GM19438 (cell line): ENCODE measurements around the gene MEGF8.
A peak's percentile ranks its signal among the peaks of the same experiment; 100 is the strongest.

ENCODE experiments used
- ATAC-seq: cut with Tn5 transposase; IDR thresholded peaks from one replicate; pipeline ENCODE4 v1.9.1; 2021; ENCODE audit warnings: low read depth; ENCODE audit not compliant: unreplicated experiment

Gene MEGF8, protein sequence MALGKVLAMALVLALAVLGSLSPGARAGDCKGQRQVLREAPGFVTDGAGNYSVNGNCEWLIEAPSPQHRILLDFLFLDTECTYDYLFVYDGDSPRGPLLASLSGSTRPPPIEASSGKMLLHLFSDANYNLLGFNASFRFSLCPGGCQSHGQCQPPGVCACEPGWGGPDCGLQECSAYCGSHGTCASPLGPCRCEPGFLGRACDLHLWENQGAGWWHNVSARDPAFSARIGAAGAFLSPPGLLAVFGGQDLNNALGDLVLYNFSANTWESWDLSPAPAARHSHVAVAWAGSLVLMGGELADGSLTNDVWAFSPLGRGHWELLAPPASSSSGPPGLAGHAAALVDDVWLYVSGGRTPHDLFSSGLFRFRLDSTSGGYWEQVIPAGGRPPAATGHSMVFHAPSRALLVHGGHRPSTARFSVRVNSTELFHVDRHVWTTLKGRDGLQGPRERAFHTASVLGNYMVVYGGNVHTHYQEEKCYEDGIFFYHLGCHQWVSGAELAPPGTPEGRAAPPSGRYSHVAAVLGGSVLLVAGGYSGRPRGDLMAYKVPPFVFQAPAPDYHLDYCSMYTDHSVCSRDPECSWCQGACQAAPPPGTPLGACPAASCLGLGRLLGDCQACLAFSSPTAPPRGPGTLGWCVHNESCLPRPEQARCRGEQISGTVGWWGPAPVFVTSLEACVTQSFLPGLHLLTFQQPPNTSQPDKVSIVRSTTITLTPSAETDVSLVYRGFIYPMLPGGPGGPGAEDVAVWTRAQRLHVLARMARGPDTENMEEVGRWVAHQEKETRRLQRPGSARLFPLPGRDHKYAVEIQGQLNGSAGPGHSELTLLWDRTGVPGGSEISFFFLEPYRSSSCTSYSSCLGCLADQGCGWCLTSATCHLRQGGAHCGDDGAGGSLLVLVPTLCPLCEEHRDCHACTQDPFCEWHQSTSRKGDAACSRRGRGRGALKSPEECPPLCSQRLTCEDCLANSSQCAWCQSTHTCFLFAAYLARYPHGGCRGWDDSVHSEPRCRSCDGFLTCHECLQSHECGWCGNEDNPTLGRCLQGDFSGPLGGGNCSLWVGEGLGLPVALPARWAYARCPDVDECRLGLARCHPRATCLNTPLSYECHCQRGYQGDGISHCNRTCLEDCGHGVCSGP (N-terminal part only)

DNA sequence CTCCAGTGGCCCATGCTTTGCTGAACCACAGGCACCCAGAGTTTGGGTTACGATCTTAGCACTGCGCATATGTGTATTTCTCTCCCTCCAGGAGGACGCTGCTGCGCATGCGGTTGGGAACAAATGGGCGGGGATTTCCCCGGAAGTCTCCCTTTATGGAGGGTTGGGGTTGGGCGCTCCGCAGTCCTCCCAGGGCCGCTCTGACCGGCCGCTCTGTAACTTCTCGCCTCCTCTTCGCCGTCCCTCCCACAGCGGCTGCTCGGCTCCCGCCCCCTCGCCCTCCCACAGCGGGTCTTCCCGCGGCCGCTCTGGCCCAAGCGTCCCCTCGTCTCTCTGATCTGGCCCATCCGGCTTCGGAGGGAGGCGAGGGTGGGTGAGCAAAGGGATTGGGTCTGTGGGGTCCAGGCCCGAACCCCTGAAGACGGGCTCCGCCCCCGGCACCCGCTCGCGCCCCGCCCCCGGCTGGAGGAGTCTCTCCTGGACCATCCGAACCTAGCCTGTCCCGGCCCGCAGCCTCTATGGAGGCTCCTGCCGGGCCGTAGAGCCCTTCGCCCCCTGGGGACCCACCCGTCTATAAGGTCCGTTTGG lies at the start of gene MEGF8:
Gene MEGF8 (plus strand): TSS at position 328 of the 588 bp plus-strand sequence. CDS start 609 bp downstream, outside the sequence.
- ATAC-seq = peak; percentile 87

DNA sequence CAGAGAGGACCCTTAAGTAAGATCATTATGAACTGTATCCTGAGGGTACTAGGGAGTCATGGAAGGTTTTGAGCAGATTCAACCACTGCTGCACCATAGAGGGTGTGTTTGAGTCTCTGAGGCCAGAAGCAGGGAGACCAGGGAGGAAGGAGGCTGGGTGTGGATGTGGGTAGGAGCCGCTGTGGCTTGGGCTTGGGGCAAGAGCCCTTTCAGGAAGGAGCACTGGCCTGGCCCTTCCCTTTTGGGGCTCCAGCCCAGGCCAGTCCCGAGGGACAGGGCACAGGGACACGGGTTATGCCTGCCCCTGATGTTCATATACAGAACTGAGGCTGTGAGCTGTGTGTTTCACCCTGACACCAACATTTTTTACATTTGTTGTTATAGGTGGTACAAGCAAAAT lies 49.2 kb upstream of the MEGF8 start:
- ATAC-seq = no peak

DNA sequence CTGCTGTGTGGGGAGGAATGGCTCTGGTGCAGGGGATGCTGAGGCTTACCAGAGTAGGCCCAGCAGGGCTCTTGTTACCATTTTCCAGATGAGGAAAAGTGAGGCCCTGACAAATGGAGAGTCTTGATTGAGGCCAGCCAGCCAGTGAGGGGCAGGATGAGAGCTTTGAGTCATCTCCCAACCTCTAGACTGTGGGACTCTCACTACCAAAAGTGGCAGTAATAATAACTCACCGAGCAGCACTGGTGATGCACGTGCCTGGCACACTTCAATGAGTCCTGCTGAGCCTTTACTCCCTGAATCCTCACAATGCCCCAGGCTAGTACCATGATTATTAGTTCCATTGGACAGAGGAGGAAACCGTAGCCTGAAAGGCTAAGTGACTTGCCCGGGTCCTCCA lies 48.6 kb upstream of the MEGF8 start:
- no peak for ATAC-seq

DNA sequence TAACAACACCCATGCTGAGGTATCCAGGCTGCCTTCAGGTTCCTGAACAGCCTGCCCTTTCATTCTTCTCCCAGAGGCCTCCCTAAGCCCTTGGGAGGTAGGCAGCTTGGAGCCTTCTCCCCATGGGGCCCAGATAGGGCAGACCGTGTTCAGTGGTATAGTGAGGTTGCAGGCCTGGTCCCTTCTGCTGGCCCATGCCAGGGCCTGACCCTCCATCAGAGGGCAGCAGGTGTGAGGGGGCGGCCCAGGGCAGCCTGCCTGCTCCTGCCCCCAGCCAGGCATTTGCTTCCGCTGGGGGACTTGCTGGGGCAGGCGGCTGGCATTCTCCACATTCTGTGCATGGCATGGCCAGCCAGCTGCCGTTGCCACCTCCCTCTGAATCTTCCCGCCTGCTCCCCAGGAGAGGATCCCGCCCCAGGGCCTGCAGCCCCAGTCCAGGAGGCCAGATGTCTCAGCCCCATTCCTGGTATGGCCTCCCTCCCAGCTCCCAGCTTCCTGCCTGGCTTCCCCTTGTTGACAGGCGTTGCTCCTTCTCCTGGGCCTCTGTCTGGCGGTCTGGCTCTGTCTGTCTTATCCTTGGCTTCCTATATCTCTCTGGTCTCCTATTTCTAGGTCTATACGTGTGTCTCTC lies 47.5 kb upstream of the MEGF8 start:
- no peak for ATAC-seq

DNA sequence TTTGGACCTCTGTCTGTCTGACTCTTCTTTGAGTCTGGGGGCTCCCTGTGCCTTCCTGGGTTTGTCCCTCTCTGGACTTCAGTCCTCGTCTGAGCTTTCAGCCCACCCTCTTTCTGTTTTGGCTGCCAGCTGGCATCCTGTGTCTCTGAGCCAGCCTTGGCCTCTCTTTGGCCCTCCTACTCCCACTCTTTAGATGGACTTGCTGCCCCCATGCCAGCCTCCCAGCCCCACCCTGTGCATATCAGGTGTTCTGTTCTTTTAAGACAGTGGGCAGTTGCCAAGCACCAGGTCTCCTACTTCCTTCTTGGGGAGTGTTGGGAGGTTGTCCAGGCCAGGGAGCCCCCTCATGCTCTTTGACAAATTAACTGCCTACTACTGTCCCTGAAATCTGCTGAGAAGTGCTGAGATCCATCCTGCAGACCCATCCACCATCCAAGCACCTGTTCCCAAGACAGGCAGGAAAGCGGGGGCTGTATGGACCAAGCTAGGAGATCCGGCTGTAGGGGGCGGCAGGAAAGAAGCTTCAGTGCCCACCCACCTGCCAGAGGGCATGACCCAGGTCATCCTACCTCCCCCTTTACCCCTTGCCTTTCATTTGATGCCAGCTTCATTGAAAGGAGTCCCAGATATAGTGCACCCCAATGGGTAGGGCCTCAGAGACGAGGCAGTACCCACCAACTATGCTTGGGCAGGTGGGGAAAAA lies 46.8 kb upstream of the MEGF8 start:
- no peak for ATAC-seq

DNA sequence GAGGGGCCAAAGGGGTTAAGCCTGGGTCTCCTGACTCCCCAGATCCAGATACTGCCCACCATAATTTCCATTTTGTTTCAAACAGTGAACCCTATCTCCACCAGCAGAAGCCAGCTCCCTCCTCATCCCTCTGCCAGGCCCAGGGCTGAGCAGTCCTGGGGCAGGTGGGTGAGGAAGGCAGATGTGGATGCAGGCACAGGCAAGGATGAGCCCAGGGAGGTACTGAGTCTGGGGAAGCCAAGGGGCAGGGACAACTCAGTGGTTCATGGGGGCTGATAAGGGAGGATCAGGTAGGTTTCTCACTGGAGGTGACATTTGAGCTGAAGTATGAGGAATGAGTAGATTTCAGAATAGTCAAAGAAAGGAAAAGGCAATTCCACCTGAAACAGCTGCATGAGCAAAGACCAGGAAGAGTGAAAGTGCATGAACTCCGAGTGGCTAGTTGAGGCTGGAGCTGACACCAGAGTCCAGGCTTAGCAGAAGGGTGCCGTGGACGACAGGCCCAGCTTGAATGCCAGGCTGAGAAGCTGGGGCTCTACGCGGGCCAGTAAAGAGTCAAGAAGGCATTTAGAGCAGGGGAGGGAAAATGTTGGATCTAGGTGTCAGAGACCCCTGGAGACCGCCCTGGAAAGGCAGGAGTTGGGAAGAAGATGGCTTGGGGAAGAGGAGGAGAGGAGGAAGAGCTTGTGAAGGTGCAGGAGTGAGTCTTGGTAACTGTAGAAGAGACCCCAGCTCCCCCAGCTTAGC lies 46.1 kb upstream of the MEGF8 start:
- ATAC-seq = no peak

DNA sequence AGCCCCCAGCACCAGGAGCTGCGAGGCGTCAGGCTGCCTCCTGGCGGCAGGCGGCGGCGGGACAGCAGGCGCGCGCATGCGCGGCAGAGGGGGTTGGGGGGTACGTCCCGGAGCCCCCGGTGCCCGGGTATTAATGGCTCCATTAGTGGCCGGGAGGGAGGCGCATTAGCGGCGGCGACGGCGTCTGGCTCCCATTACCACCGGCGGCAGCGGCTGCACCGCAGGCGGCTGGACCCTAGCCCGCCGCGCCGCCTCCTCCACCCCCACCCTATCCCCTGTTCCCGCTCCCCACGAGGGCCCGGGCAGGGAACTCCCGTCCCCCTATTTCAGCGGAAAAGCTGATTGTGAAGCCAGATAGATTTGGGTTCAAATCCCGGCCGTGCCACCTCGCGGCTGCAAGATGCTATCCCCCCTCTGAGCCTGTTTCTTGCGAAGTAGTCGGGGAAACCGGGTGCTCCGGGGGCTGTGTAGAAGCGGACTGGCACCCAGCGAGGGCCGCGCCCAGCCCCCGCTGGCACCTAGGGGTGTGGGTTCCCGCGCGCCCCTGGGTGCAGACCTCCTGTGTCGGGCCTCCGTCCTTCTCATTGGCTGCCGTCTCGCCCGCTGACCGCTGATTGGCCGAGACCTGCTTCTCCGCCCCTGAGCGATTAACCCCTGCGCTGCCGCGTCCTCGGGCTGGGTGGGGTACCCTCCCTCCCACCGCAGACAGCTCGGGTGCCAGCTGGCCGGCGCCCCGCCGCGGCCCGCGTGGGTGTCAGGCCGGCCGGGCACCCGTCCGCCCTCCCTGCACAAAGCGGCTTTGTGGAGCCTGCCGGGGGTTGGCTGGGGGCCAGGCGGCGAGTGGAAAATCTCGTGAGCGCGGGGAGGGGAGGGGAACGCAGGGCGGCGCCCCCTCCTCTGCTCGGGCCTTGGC lies 45.3 kb upstream of the MEGF8 start:
- ATAC-seq = peak; percentile 36

DNA sequence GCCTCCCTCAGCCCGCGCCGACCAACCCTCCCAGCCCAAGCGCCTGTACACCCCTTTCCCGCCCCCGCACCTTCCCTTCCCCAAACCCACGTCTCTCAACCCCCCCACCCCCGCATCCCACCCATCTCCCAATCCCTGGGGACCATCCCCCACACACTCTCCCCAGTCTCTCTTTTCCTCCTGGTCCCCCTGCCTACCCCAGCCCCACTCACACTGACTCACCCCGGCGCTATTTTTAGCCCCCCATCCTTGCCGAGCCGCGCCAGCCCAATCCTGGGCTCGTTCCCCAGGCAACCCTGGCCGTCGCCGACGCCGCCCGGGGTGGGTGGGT lies 44.7 kb upstream of the MEGF8 start:
- ATAC-seq = no peak

DNA sequence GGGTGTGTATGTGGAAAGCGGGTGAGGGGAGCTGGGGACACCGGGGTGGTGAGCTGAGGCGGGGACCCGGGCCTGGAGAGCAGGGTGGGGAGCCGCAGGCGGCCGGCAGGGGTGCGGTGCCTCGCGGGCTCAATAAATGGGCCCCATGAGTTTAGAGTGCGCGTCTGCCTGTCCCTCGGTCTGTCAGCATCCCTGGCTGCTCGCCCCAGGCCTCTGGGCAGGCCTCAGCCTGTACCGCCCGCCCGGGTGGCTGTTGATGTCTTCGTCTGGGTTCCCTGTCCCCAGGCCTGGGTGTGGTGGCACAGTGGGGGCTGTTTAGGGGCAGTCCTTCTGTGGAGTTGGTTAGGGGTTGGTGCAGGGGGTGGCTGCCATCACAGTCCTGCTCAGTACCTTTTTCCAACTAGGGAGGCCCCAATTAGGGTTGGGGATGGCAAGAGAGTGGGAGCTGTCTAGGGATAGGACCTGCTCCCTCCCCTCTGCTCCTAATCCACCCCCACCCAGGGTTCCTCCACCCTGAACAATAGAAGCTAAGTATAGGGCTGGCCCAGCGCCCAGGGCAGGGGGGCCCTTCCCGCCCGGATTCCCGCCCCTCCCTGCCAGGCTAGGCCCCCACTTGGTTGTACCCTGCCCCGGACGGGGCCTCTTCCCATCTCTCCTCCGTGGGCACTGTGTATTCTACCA lies 44.1 kb upstream of the MEGF8 start:
- ATAC-seq = no peak

DNA sequence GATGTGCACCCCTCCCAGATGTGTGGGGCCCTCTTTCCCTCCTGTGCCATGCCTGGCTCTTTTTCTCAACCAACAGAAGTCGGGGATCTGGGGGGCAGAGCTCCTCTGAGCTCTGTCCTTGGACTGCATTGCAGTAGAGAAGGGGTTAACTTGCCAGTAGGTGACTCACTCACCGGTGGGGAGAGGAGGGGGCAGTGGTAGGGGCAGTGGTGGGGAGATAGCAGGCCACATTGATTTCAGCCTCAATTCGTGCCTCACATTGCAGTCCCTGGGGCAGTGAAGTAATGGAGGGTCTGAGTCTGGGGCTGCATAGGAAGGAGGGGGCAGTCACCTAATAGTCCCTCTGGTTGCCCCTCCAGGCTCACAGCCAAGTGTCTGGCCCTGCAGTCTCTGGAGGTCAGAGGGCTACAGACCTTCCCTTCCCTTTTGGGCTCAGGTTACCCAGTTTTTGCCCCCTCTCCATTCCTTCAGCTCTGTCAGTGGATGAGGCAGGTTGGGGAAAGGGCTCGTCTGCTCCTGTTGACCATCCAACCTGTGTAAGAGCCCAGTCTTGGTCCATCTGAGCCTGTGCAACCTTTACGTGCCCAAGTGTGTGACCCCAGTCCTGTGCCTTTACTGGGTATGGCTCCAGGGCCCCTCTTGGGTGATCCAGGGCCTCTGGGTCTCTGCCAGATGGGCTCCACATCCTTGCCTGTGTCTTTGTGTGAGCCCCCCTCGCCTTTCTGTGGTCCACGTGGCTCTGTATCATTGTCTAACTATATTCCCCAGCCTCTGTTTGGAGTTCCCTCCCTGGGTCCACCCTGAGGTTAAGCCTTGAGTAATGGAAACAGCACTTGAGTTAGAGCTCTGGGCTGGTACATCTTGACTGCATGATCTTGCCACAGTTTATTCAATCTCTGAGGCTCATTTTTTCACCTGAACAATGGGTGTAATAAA lies 43.3 kb upstream of the MEGF8 start:
- ATAC-seq = no peak

DNA sequence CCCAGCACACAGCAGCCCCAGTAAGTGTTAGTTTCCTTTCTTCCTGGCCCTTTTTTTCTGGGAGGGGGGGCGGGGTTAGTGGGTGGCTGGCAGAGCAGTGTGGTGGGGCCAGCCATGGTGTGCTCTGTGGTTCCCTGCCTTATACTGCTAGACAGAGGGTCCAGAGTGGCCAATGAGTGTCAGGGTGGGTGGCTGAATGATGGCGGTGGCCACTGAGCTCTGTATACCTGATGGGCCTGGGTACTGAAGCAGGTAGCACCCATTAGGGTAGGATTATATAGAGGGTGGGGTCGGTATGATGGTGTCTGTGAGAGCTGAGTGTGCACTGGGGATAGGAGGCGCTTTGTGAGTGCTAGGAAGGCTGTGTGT lies 42.6 kb upstream of the MEGF8 start:
- ATAC-seq = no peak

DNA sequence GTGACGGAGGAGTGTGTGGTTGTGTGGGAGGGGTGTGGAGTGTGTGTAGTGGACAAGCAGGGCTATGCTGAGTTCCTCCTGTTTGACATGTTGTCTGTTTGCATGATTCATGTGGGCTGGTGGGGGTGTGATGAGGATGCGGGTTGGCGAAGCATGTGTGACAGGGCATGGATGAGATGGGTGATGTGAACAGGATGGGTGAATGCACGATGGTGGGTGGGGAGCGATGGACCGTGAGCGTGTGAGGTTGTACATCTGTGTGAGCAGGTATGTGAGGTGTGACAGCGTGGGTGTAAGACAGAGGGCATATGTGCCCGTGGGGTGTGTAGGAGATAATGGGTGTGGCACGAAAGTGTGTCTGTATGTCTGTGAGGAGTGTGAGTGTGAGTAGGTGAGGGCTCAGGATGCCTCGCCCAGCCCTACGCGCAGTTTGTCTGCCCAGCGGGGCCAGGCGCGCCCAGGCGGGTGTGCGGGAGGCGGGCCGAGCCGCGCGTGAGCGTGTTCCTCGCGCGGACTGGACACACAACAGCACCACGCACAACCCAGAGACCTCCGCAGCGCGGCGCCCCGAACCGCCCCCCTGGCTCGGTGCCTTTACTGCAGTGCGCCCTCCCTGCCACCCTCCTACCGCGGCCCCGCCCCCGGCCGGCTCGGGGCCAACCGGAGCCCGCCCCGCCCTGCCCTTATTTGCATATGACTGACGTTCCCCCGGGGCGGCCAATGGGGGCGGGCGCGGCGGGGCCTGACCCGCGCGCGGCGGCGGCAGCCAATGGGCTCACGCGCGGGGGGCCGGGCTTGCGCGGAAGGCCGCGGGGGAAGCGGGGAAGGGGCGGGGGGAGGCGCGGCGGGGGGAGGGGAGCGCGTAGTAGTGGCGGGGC lies 42.0 kb upstream of the MEGF8 start:
- ATAC-seq = peak; percentile 39

DNA sequence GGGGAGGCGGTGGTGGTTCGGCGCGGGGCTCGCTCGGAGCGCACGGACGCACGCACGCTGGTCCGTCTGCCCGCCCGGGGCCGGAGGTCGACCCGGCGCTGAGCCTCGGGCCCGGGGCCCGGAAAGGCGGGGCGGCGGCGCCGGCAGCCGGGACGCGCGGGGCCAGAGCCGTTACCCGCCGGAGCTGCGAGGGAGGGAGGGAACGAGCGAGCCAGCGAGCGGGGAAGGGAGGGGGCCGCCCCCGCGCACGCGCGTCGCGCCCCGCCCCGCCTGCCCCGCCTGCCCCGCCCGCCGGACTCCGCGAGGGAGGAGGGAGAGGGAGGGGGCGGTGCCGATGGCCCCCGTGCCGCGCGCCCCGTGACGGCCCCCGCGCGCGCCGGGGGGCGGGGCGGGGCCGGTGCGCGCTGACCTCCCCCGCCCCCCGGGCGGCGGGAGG lies 41.4 kb upstream of the MEGF8 start:
- ATAC-seq = peak; percentile 25

DNA sequence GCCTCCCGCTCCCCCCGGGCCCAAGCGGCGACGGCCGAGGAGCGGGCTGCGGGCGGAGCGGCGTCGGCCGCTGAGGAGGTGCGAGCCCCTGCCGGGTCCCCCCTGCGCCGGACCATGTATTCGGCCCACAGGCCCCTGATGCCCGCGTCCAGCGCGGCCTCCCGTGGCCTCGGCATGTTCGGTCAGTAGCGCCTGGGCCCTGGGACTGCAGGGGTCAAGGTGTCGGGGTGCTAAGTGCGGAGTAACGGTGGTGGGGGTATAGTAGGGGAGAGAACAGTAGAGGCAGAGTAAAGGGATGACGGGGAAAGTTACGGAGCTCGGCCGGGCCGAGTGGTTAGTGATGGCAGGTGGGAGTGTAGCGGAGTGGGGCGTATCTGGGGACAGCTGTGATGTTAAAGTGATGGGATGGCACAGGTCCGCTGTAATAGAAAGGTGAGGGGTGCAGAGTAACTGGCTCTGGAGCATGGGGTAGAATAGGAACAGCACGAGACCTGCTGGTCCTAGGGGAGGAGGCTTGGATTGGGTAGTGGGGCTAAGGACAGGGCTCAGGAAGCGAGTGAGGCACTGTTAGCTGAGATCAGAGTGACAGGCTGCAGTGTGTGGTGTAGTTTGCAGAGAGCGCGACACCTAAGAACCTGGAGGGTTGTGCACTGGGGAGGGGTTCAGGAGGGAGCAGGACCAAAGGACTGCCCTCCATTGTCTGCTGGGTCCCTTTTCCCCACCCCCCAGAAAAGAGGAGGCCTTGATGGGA lies 40.7 kb upstream of the MEGF8 start:
- ATAC-seq = no peak

DNA sequence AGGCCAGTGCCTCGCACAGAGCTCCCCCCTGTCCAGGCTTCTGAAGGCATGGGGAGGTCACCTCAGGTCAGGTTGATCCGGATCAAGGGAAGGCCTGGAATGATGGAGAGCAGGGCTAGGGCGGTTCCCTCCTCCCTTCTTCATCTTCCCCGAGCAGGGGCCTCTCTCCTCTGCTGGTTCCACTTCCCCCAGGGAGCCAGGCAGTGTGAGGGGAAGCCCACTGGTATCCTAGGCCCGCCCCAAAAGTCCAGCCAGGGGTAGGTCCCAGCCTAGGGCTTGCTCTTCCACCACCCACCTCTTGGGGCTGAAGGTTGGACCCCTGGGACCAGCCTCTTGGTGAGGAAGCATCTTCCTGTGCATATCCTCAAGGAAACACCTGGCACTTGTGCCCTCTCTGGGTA lies 39.9 kb upstream of the MEGF8 start:
- no peak for ATAC-seq
